NK-92 treated with Interleukin-12 subunit alpha and Interleukin-12 subunit beta, amount 100 ng/mL, for 24 hours (cell line): ENCODE data around the gene PAX8.

Source experiments
- DNase-seq: peaks from one replicate; lab custom pipeline; 2025; lab: John Stamatoyannopoulos, UW

Gene PAX8

GRCh38 chr2:113219889-113220641, 58.7 kb downstream of the PAX8 start:
- peak; percentile 29 for DNase-seq

DNA sequence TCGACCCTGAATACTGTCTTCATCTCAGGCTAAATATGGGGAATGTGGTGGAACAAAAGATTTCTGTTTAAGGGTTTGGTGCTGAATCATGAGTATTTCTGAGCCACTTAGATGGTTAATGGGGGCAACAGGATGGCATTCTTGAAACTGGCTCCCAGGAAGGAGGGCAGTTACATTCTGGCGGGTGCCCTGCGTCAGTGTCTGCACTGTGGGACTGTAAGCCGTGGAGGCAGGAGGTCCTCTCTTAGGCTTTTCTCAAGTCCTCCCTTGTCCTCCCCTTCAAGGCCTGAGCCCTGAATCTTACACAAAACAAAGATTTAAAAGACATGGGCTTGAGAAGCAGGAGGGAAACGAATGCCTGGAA, 59.2 kb downstream of the PAX8 start:
- no peak for DNase-seq

DNA sequence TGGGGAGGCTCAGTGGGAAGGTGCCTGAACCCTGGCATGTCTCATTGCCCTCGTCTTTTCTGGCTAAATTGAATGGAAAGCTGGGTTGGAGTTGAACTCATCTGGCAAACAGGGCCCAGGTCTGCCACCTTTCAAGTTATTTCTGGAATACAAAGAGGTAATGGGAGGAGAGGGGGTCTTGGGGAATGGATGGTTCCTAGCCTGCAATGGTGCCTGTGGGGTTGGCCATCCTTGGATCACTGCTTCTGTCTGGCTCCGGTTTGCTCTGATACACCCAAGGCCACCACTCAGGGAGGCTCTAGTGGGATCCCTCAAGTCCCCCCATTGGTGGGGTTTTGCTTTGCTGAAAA, 59.7 kb downstream of the PAX8 start:
- DNase-seq, result no peak

DNA sequence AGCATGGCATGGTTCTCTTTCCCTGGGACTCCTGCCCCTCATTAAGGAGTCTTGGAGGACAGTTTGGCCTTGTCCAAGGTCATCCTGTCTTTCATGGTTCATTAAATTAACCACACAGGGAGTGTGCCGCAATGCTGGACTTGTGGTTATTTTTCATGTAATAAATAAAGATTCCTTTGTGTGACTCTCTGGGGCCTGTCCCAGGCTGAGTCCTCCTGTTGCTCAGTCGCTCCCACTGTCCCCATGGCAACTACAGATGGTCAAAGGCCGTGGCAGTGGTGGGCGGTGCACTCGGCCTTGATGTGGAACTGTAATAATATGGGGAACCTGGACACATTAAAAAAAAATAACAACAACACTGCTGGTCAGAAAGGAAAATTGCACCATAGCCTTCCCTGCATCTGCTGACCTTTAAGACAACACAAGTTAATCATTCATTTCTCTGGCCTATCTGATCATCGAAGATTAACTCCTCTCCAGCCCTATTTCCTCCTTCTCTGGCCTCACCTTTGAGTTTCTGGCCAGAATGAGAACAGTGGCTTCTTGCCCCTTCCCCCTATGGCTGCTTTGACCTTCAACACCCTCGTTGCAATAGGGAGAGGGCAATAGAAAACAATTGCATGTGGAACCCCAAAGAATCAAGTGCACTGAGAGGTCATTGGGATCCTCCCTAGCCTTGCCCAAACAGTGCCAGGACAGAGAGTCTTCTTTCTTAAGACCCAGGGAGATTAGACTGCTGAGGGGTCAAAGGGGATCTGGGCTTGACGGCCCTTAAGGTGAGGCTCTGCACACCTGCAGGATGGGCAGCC, 60.2 kb downstream of the PAX8 start:
- DNase-seq, result no peak

DNA sequence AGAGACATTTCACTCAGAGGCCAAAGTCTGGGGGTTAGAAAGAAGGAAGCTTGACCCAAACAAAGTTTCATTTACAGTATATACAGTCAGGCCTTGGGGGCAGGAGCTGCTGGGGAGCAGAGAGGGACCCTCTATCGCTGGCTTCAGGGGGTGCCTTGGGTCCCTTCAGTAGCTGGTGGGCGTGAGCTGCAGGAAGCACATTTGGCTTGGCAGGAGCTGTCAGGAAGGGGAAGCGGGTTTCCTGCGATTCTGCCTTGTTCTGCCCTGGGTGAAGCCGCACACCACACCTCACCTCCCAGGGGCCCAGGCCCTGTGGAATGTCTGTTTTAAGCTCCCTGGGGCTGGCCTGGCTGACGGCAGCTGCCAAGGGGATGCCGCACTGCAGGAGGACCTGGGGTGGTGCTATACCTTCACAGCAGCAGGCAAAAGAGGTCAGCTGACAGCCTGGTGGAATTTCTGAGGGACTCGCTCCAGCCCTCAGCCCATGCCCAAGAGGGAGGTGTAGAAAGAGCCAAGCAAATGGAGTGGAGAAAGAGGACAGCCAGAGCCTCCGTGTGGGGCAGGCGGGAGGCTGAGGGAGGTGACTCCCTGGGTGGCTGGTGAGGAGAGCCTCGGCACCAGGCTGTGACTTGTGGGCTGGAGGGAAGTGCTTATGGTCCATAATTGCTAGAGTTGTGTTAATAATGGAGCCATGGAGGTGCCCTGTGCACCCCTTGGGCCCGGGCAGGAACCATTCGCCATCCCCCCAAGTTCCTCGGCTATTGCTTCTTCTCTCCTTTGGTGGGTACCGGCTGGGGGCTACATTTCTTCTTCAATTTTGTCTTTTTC, 61.1 kb downstream of the PAX8 start:
- no peak for DNase-seq

GRCh38 chr2:113216891-113217454, 61.7 kb downstream of the PAX8 start:
- no peak for DNase-seq

GRCh38 chr2:113216321-113216720, 62.4 kb downstream of the PAX8 start:
- DNase-seq, result no peak

GRCh38 chr2:113215056-113215455, 63.7 kb downstream of the PAX8 start:
- no peak for DNase-seq

GRCh38 chr2:113214141-113214540, 64.6 kb downstream of the PAX8 start:
- DNase-seq, result no peak

GRCh38 chr2:113213061-113213930, 65.4 kb downstream of the PAX8 start:
- DNase-seq, result no peak

DNA sequence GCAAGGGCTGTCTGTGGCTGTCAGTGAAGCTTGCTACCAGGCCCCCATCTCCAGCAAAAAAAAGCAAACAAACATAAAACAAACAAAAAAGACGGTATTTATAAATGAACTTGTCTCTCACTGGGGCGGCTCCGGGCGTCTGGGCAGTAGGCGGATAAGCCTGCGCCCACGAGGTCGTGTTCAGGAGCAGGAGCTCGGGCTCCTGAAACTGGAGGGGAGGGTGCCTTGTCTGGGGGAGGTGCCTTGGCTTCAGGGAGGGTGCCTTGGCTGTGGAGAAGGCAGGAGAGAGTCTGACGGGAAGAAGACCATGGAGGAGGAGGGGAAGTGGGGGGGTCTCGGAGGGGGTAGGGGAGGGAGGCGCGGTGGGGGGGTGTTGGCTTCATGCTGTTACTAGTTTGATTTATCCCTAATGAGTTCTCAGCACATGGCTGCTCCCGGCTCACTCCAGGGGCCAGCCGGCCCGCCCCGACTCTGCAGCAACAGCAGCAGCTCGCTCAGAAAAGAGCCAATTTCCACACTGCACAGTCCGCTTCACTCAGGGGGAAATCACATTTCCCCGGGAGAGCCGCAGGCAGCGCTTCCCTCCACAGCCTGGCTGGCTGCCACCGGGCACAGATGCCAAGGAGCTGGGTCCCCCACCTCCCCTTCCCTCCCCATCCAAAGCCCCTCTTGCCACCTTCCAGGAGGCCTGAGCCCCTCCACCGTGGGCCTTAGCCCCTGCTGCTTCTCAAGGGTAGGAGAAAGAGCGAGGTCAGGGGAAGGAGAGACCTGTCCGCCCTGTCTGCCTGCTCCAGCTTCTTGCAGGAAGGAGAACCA, 66.3 kb downstream of the PAX8 start:
- DNase-seq, result no peak

GRCh38 chr2:113211226-113212105, 67.3 kb downstream of the PAX8 start:
- DNase-seq, result no peak

DNA sequence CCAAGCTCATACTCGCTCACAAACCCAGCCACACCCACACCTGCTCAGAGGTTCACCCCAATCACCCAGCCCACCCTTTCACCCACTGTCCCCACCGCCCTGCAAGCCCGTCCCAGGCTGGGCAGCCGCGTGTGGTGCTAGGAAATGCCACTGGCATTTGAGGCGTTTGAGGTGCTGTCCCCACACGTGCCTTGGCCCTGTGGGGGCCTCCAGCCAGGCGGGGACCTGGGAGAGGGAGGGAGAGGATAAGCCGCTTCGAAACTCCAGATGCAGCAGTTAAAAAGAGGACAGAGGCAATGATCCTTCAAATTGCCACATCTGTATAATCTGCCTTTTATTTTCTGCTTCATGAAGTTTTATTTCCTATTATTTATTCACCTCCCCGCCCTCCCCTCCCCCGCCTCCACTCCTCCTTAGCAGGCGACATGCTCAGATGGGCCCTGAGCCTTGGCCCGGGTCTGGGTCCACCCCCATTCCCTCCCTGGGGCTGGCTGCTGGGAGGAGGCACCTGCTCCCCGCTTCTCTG, 69.0 kb downstream of the PAX8 start:
- no peak for DNase-seq

DNA sequence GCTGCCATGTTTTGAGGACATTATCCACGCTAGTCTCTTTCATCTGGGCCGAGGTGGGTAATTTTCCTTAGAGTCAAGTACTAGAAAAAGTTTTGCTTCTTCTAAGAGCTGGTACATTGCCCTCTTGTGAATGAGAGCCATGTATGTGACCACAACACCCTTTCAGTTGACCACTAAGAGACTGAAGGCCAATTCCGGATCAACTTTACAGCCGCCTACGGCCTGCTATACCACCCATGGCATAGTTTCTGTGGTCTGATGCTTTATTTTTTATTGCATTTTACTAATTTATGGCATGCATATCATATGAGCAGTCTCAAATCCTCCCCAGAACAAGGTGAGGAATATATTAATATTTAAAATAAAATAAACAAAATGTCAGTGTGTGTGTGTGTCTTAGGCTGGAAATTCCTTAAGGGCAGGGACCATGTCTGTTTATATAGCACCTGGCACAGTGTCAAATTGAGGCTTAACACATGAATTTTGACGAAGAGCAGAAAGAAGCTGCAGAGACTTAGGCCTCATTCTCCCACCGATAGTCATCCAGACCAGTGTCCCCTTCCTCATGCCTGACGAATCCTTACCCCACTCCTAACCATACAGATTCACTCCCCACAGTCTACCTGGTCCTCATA, 69.6 kb downstream of the PAX8 start:
- DNase-seq, result no peak

- DNase-seq, result no peak
Observed at GRCh38 chr2:113208396-113208795, 70.3 kb downstream of the PAX8 start.

DNA sequence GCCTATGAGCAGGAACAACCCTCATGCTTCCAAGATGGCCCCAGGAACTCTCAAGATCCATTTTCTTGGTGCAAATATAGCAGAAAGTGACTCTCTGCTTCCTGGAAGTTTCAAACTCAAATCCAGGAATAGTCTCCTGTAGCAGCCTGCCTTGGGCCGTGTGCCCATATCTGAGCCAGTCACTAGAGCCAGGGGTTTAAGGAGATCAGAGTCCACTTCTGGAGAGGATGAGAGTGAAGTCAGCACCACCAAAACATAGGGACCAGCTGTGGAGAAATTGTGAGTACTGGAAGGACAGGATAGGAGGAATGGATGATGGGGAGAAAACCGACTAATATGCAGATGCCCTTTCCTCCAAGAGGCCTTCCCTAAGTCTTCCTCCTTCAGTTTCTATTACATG, 71.7 kb downstream of the PAX8 start:
- DNase-seq, result no peak

- no peak for DNase-seq
Observed at GRCh38 chr2:113206251-113206650, 72.5 kb downstream of the PAX8 start.

DNA sequence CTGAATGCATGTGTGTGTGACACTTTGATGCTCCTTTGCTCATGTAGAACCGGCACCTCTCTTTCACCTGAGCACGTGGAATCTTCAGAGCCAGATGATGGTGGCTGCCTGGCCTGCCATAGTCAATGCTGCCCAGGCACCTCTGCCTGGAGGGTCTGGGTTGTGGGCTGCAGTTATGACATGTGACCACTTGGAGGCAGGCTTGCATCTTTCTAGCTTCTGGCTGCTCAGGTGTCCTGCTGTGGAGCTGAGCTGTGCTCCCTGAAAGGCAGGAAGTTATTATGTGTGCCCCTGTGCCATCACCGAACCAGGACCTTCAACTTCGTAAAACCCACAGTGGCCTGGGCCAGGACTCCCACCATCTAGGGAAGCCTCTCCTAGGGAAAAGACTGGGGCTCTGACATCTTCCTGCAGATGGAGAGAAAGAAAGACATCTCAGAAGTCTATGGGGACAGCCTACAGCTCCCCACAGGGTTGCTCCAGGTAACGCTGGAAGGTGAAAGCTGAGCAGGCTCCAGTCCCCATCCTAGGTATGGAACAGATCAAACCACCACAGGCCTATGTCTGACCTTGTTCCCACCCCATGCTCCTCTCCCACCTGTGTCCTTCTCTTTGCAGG, 74.7 kb downstream of the PAX8 start:
- peak; percentile 61 for DNase-seq

DNA sequence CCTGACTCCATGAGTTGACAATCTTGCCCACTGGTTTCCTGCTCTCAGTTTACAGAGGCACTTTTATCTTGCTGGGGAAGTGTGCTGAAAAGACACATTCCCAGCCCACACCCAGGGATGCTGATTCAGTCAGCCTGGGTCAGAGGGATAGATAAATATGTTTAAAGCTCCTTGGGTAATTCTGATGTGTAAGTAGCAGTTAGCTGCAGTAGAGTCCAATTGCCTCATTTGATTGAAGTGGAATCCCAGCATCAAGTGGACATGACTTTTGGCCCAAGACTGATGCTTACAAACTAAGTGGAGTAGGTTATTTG, 75.5 kb downstream of the PAX8 start:
- no peak for DNase-seq
